Pons (tissue), 1 donor: ENCODE data around the gene DCLRE1C.
A peak's percentile ranks its signal among the peaks of the same experiment; 100 is the strongest.
"Not testable (repeated sequence)": the region's sequence is repeated elsewhere in the genome, so short reads cannot be mapped to it uniquely, and the experiment has no call there.

Source experiments
- DNase-seq: peaks from one replicate; pipeline ENCODE4 v3.0.0-alpha.2; 2016; ENCODE audit warnings: low spot score

Gene DCLRE1C

GRCh38 chr10:14880229-14880628 lies 73.7 kb downstream of the DCLRE1C start:
- no peak for DNase-seq

- no peak for DNase-seq
Measured at GRCh38 chr10:14879928-14880193, 74.0 kb downstream of the DCLRE1C start.

DNA sequence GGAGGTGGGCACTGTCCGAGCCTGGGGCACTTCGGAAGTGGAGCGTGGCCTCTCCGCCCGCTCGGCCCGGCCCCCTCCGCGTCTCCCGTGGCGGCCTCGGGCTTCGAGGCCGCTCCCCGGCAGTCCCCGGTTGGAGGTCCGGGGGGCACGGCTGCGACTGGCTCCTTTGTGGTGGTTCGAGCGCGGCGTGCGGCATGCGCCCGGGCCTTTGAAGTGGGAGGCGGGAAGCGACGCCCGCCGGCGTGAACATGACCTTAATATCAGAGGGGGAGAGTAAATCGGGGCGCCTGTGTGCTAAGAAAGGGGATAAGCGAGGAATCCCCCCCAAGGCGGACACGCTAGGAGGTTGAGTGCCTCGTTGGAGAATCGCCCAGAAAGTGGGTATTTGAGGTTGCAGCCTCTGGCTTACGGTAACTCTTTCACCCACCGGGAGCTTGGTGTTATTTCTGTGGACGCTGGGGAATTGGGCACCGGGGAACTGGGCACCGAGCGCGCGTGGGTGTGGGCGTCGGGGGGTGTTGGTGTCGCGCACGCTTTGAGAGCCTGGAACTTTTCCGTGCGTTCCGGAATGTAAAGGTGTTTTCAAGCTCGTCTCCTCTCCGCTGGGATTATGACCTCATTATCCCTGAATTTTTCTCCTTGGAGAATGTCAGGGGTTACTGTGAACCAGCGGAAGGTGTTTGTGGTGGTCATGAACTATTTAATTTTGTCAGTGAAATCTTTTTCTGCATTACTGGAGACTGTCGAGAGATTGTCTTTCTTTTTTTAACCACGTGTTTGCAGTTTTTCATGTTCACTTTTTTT lies 74.6 kb downstream of the DCLRE1C start:
- no peak for DNase-seq

- peak; percentile 94 for DNase-seq
Measured at GRCh38 chr10:14878266-14879123, 75.4 kb downstream of the DCLRE1C start, which contains the start of gene SUV39H2. Gene SUV39H2 (plus strand): TSS chr10:14878866. CDS start chr10:14878889, 23 bp downstream.

- no peak for DNase-seq
Measured at GRCh38 chr10:14876764-14877163, 77.1 kb downstream of the DCLRE1C start.

DNA sequence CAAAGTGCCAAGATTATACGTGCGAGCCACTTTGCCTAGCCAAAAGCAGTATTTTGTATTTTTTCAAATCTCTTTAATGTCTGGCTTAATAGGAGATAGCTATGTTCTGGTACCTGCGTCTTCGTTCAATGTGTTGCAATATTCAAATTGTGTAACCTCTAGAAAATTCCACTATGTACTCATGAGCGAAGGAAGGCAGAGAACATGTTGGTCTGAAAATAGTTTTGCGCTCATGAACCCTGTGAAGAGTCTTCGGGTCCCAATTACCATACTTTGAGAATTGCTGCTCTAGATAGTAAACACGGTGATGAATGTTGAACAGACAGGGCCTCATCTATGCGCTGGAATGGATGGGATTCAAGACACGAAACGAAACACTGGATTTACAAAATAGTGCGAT lies 78.0 kb downstream of the DCLRE1C start:
- no peak for DNase-seq

GRCh38 chr10:14873090-14873760 lies 80.7 kb downstream of the DCLRE1C start:
- no peak for DNase-seq

DNA sequence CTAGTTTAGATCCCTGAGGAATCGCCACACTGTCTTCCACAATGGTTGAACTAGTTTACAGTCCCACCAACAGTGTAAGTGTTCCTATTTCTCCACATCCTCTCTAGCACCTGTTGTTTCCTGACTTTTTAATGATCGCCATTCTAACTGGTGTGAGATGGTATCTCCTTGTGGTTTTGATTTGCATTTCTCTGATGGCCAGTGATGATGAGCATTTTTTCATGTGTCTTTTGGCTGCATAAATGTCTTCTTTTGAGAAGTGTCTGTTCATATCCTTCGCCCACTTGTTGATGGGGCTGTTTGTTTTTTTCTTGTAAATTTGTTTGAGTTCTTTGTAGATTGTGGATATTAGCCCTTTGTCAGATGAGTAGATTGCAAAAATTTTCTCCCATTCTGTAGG lies 89.0 kb downstream of the DCLRE1C start:
- DNase-seq, result not testable (repeated sequence)

DNA sequence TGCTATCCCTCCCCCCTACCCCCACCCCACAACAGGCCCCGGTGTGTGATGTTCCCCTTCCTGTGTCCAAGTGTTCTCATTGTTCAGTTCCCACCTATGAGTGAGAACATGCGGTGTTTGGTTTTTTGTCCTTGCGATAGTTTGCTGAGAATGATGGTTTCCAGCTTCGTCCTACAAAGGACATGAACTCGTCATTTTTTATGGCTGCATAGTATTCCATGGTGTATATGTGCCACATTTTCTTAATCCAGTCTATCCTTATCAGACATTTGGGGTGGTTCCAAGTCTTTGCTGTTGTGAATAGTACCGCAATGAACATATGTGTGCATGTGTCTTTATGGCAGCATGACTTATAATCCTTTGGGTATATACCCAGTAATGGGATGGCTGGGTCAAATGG lies 89.4 kb downstream of the DCLRE1C start:
- DNase-seq, result not testable (repeated sequence)

DNA sequence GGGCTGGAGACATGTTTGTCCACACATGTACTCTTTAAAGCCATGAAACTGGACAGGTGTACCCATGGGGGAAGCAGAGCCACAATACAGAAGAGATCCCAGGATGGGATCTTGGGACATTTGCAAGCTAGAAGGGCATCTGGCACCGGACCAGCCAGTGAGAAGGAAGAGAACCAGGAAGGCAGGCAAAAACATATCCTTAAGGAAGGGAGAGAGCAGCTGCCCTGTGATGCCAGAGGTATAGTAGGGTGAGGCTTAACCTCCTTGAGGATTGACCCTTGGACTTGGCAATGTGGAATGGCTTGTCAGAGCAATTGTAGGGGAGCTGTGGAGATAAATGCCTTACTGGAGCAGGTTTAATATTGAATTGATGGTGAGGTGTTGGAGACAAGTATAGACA lies 93.1 kb downstream of the DCLRE1C start:
- no peak for DNase-seq

GRCh38 chr10:14859775-14860174 lies 94.1 kb downstream of the DCLRE1C start:
- no peak for DNase-seq

DNA sequence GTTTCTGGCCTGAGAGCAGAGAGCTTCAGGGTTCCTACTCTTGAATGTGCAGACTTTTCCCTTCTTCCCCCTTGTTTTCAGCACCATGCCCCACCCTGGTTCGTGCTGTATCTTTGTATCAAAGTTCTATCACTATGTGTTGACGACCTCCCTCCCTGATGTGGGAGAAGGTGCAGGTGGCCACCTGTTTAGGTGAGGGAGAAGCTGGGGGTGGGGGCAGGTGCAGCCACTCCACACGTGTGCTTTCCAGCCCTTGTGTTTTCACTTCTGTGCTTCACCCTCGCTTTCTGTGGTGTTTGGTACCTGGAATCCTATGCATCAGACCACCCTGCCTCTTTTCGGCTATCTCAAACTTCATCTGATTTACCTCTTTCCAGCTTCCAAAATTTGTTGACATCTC lies 94.9 kb downstream of the DCLRE1C start:
- DNase-seq, result no peak

GRCh38 chr10:14858338-14858960 lies 95.4 kb downstream of the DCLRE1C start:
- no peak for DNase-seq

DNA sequence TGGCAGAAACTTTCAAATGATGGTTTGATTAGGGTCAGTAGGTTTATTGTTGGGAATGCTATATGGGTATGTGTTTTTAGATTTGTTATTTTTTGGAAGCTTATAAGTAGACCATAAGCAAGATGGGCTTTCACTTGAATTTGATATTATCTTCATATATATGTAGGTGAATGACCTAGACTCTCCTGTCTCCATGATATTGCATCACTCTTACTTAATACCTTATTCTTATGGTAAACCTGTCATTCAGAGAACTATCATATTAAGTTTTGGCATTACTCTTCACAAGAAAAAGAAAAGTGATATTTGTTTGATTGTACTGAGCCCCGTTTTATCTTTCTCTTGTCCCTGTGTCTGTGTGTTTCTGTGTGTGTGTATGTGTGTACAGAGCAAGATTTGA lies 98.4 kb downstream of the DCLRE1C start:
- DNase-seq, result no peak

GRCh38 chr10:14852236-14852635 lies 101.7 kb downstream of the DCLRE1C start:
- no peak for DNase-seq
